Cortex of kidney (tissue), 1 donor: Measurements from ENCODE around the gene DPH2.

Experiments
- DNase-seq: peaks from one replicate; lab custom pipeline; 2025; lab: John Stamatoyannopoulos, UW

The DPH2 gene

GRCh38 chr1:44002606-44003157 is 32.9 kb downstream of the DPH2 start:
- no peak for DNase-seq

- no peak for DNase-seq
Measured at GRCh38 chr1:44008259-44008658, 38.4 kb downstream of the DPH2 start.

GRCh38 chr1:44010935-44011471 is 41.2 kb downstream of the DPH2 start:
- no peak for DNase-seq

- DNase-seq = no peak
Measured at GRCh38 chr1:44012404-44012803, 42.6 kb downstream of the DPH2 start.

GRCh38 chr1:44012941-44013609 is 43.3 kb downstream of the DPH2 start:
- DNase-seq = no peak

- DNase-seq = no peak
Measured at GRCh38 chr1:44013949-44014348, 44.1 kb downstream of the DPH2 start.

- DNase-seq = no peak
Measured at GRCh38 chr1:44014365-44015104, 44.7 kb downstream of the DPH2 start.

- DNase-seq = no peak
Measured at GRCh38 chr1:44015206-44015605, 45.4 kb downstream of the DPH2 start.

GRCh38 chr1:44016041-44016889 is 46.5 kb downstream of the DPH2 start:
- no peak for DNase-seq

GRCh38 chr1:44016890-44017400 is 47.1 kb downstream of the DPH2 start:
- no peak for DNase-seq

GRCh38 chr1:44019466-44019948 is 49.7 kb downstream of the DPH2 start:
- no peak for DNase-seq

GRCh38 chr1:44020464-44020863 is 50.7 kb downstream of the DPH2 start:
- DNase-seq = no peak

GRCh38 chr1:44021156-44021555 is 51.3 kb downstream of the DPH2 start:
- no peak for DNase-seq

- DNase-seq = no peak
Measured at GRCh38 chr1:44021581-44022321, 51.9 kb downstream of the DPH2 start.
